Inferior parietal cortex (tissue), 1 donor: ENCODE data around the gene FBXO2.
"Not testable (repeated sequence)": the region's sequence is repeated elsewhere in the genome, so short reads cannot be mapped to it uniquely, and the experiment has no call there.

ENCODE experiments used
- DNase-seq: peaks from one replicate; pipeline ENCODE4 v3.0.0-alpha.2; 2016; ENCODE audit errors: extremely low spot score

FBXO2 gene

DNA sequence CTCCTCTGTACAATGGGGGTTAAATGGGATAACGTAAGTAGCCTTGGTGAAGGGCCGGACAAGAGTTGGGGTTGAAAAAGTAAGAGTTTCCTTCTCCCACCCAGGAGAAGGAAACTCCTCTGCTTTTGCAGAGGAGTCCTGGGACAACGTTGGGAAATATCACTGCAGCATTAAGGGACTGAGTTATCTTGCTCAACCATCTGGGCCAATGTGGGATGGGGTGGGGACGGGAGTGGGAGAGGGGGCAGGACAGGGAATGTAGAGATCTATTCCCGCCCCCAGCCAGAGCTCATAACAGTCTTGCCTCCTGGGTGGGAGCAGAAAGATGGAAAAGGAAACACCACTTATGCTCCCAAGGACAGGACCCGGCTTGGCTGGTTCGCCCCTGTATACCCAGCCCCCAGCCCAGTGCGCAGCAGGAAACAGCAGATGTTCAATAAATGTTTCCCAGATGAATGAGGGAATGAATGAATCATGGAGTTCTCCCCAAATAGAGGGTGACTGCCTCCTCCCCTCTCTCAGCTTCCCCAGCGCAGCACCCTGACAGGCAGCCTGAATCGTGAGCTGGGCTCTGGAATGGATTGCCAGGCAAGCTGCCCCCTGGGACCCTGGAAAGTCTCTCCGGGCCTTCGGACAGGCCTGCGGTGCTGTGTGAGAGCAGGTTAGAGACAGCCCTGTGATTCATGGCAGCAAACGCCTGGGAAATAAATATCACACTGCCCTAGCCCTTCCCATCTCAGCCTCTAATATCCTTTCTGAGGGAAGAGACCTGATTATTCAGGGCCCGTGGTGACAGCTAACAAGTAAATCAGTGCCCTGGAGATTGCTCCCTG, 24.8 kb downstream of the FBXO2 start:
- DNase-seq = no peak

GRCh38 chr1:11628767-11629166, 25.5 kb downstream of the FBXO2 start:
- DNase-seq = no peak

- no peak for DNase-seq
These were observed 27.7 kb downstream of the FBXO2 start for GRCh38 chr1:11626551-11626950.

DNA sequence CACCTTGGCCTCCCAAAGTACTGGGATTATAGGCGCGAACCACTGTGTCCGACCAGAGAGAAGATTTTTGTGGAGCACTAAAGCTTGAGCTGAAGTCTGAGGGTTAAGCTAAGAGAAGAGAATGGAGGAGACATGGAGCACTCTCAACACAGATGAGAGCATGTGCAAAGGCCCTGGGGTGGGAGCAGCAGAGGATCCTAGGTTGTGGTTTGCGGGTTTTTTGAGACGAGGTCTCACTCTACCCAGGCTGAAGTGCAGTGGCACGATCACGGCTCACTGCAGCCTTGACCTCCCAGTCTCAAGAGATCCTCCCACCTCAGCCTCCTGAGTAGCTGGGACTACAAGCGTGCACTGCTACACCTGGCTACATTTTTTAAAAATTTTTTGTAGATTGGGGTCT, 30.5 kb downstream of the FBXO2 start:
- DNase-seq = no peak

DNA sequence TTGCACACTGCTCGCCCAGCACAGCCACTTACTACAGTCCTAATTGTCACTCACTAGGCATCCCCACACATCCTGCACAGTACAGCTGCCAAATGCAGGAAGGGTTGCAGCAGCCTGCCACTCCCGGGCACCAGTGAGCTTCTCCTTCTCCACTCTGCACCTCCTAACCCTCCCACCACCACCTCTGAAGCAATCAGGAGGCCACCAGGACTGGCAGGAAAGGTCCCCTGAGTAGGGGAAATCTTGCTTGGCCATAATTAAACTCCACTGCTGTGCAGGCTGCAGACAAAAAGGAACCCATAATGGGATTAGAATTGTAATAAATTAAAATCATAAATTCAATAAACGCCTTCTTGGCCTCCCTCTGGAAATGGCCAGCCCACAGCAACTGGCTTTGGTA, 31.8 kb downstream of the FBXO2 start:
- DNase-seq = no peak

DNA sequence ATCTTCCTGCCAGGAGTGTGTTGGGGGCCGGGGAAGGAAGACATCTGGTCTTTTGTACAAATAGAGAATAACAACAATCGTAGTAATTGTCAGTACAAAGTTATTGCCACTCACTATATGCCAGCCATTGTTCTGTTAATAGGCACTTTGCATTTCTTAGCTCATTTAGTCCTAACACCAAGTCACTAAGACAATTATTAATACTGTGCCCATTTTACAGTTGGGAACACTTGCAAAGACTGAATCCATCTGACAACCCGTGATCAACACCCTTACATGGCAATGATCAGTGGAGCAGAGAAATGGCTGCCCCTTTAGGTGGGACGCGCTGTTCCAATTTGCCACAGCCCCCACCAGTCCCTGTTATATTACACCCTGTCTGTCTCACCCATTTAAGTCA, 33.3 kb downstream of the FBXO2 start:
- no peak for DNase-seq

DNA sequence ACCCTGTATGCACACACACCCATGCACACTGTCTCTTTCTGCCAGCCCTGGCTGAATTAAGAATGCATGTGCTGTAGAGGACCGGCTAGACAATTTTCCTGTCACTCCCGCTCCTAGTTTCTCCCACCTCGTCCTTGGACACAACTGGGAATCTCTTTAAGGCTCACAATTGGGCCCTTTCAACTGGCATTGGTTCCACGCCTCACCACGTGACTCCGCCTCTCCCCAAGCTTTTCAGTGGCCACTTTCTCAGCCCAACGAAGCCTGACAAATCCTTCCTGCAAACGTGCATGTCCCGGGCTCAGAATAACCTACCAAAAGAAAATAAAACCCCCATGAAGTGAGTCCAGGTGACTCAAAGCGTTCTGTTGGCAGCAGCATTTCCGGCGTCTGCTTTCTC, 33.8 kb downstream of the FBXO2 start:
- DNase-seq = no peak

DNA sequence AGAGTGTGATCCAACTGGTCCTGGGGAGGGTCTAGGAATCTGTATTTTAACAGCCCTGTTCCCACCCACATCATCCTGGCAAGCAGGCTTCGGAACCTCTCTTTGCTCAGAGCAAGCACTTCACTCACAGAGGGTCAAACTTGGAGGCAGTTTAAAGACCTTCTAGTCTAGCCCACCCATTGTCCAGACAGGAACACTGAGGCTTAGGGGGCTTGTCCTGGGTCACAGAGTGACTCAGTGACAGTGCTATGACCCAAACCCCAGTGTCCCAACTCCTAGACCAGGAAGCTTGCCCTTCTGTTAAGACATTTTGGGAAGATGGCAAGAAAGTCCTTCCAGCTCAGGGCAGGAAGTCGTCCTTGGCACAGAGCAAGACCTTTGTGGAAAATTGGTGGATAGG, 36.5 kb downstream of the FBXO2 start:
- no peak for DNase-seq

DNA sequence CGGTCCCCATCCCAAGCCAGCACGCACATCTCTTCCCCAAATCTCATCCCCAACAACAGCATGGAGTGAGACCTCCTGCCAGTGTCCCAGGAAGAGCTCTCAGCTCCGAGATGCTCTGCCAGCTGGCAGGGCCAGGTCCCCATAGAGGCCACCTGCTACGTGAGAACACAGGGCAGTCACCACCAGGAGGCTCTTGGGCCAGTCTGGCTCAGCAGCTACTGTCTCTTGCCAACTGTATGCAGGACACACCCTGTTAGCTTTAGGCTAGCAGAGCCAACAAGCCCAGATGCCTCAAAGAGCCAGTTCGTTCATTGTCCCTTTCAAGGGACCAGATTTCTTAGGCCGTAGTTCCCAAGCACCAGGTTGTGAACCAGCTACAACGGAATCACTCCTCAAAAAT, 36.9 kb downstream of the FBXO2 start:
- DNase-seq = no peak

DNA sequence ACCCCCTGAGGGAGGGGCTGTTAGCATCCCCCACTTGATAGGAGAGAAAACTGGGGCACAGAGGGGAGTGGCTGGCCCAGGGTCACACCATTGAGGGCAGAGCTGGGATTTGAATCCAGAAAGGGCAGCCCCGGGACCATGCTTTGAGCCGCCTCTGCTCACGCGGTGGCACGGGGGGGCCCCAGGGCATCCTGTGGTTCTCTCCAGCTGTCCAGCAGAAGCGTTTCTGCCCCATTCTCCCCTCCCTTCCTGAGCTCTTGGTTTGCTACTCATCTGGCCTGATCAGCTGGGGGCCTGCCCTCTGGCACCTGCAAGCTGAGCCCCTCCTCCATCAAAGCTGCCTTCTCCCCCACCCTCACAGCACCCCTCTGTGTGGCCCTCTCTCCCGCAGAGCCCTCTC, 37.5 kb downstream of the FBXO2 start:
- DNase-seq = no peak

- no peak for DNase-seq
These were observed 39.1 kb downstream of the FBXO2 start for GRCh38 chr1:11615090-11615489.

GRCh38 chr1:11613347-11613746, 40.9 kb downstream of the FBXO2 start:
- DNase-seq = no peak

DNA sequence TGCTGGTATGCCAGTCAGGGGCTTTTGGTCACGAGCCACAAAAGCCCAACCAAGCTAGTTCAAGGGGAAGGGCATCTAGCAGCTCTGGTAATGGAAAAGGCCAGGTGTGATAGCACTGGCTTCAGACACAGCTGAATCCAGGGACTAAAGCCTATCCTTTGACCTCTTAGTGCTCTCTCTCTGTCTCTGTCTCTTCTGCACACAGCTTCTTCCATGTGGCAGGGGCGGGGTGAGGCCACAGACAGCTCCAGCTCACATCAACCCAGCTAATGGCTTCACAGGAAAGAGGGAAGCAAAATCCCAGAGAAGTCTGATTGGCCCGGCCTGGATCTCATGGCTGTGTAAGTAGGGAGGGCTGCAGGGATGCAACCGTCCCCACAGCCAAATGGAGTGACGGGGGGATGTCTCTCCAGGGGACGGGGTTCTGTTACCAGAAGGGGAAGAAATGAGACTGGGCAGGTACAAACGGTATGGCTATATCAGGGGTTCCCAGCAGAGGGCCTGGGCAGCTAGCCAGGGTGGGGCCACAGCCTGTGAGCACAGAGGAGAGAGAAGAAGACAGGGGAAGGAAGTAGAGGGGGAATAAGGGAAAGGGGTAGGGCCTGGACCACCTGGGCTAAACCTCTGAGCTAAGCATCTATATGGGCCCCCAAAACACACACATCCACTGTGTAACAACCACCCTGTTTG, 42.4 kb downstream of the FBXO2 start:
- no peak for DNase-seq

- DNase-seq = no peak
These were observed 43.5 kb downstream of the FBXO2 start for GRCh38 chr1:11610629-11611180.

DNA sequence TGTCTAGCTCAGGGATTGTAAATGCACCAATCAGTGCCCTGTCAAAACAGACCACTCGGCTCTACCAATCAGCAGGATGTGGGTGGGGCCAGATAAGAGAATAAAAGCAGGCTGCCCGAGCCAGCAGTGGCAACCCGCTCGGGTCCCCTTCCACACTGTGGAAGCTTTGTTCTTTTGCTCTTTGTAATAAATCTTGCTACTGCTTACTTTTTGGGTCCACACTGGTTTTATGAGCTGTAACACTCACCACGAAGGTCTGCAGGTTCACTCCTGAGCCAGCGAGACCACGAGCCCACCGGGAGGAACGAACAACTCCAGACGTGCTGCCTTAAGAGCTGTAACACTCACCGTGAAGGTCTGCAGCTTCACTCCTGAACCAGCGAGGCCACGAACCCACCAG, 44.9 kb downstream of the FBXO2 start:
- DNase-seq = not testable (repeated sequence)

GRCh38 chr1:11608596-11609130, 45.6 kb downstream of the FBXO2 start:
- not testable (repeated sequence) for DNase-seq

- DNase-seq = no peak
These were observed 47.5 kb downstream of the FBXO2 start for GRCh38 chr1:11606775-11607174.

GRCh38 chr1:11602981-11603380, 51.2 kb downstream of the FBXO2 start:
- no peak for DNase-seq

GRCh38 chr1:11602424-11602823, 51.8 kb downstream of the FBXO2 start:
- no peak for DNase-seq

- DNase-seq = no peak
These were observed 53.4 kb downstream of the FBXO2 start for GRCh38 chr1:11600836-11601235.

DNA sequence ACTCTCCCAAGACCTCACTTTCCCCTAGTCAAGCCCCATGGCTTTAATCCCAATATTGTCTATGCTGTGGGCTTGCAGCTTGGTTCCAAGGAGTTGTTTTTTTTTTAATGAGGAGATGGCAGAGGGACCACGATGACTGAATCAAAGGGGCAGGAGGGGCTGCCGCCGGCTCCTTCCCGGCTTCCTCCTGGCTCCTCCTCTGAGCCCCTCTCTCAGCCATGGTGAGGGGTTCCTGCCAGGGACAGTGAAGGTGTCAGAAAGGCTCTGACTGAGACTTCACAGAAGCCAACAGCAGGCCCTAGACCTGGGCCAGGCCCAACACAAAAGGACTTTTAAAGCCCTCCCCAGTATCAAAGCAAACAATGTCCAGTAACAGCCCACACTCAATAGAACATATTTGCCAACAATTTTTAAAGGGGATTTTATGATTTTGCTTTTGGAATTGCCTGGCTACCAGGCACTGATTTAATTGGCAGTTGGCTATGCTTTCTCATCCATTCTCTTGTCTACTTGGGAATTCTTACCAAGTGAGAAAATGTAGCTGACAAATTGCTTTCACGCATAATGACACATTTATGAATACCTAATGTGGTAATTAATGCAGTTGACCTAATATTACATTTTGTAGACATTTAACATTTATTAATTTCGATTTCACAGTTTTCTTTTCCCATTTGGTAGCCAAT, 54.2 kb downstream of the FBXO2 start:
- DNase-seq = no peak

- no peak for DNase-seq
These were observed 55.8 kb downstream of the FBXO2 start for GRCh38 chr1:11598461-11598860.
